ENCODE results near the gene HDAC4.

Gene HDAC4

DNA sequence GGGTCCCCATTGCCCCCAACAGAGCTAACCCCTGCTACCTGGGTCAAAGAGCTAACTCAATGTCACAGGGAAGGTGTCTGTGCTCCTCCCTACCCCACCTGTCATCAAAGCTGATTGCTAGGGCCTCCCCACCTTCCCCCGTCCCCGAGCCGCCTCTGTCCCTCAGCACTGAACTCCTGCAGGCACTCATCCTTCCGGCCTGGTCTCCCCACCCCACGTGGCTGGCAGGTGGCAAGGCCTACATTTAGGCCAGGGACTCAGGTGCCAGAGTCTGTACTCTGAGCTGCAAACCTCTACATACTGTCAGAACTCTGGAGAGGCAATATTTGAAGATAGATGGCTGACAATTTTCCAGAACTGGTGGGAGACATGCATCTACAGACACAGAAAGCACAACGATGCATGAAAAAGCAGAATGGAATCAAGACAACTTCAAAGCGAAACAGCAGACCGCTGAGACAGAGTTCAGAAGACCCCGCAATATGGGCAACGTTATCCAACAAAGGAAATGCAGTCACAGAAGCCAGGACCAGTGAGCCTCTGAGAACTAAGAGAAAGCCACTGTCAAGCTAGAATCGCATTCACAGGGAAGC lies 195.8 kb downstream of the HDAC4 start:
- Histone ChIP-seq H2AFZ (ENCODE audit: low read length) (no peak overlapping the region), H3K9me3 (replicated peaks; ENCODE audit: insufficient read depth, low read length) (no peaks in the 10 kb centered on the region), H3K79me2 (ENCODE audit: low read length) (peaks cover 52% of the 10 kb centered on the region), H3K4me3 (ENCODE audit: low read length) (no peak overlapping the region), H3K4me1 (ENCODE audit: low read length) (peaks cover 20% of the 10 kb centered on the region), H3K9me2 (replicated peaks; ENCODE audit: insufficient read depth, low read length) (no peaks in the 10 kb centered on the region), H3K27me3 (replicated peaks; ENCODE audit: insufficient read depth, low read length) (no peaks in the 10 kb centered on the region), H3K9ac (ENCODE audit: low read length) (no peak overlapping the region), H3K36me3 (replicated peaks; ENCODE audit: insufficient read depth, low read length) (no peaks in the 10 kb centered on the region), H3K4me2 (ENCODE audit: low read depth, low read length) (no peak overlapping the region), H4K20me1 (ENCODE audit: insufficient read depth, low read length) (no peaks in the 10 kb centered on the region), H3F3A (ENCODE audit: insufficient read depth, low read length) (peaks cover 6% of the 10 kb centered on the region), H3K27ac (ENCODE audit: low read length) (no peak overlapping the region)
- no peak for DNase-seq
- no peak for TF ChIP-seq EZH2phosphoT487 (IDR thresholded peaks at IDR 0.05; ENCODE audit: low read length)
- TF ChIP-seq EZH2 (optimal IDR thresholded peaks at IDR 0.05; ENCODE audit: low read depth, low read length): no peak
- TF ChIP-seq, protein P1, sequence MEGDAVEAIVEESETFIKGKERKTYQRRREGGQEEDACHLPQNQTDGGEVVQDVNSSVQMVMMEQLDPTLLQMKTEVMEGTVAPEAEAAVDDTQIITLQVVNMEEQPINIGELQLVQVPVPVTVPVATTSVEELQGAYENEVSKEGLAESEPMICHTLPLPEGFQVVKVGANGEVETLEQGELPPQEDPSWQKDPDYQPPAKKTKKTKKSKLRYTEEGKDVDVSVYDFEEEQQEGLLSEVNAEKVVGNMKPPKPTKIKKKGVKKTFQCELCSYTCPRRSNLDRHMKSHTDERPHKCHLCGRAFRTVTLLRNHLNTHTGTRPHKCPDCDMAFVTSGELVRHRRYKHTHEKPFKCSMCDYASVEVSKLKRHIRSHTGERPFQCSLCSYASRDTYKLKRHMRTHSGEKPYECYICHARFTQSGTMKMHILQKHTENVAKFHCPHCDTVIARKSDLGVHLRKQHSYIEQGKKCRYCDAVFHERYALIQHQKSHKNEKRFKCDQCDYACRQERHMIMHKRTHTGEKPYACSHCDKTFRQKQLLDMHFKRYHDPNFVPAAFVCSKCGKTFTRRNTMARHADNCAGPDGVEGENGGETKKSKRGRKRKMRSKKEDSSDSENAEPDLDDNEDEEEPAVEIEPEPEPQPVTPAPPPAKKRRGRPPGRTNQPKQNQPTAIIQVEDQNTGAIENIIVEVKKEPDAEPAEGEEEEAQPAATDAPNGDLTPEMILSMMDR (IDR thresholded peaks at IDR 0.05; ENCODE audit: low read length): no peak

DNA sequence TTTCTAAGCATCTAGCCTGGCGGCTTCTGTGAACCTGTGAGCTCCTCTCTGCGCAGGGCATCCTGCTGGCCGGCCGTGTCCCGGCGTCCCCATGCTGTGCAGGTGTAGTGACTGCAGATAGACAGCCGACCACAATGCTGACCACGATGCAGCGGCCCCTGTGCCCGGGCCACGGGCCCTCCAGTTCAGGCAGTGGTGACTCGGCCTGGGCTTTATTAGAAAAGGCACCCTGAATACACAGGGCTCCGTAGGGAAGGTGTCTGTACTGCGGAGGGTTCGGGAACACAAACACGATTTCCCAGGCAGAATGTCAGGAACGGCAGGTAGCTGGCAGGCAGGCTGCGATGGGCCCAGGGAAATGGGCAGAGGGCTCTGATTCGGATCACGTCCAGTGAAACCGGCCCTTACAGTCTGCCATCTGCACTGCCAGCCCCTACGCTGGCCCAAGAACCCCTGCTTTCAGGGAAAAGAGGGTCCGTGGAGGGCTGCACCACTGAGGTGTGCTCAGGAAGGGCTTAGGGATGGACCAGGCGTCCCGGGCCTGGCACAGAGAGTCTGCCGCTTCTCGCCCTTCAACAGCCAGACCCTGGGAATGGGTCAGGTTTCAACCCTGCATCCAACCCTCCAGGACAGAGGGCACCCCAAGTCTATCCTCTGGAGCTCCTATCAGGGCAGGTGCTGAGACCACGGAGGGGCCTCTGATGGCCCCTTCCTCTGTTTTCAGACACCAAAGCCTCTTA lies 196.5 kb downstream of the HDAC4 start:
- DNase-seq: no peak
- no peak overlapping the region for H3K4me2 ChIP-seq (ENCODE audit: low read depth, low read length)

DNA sequence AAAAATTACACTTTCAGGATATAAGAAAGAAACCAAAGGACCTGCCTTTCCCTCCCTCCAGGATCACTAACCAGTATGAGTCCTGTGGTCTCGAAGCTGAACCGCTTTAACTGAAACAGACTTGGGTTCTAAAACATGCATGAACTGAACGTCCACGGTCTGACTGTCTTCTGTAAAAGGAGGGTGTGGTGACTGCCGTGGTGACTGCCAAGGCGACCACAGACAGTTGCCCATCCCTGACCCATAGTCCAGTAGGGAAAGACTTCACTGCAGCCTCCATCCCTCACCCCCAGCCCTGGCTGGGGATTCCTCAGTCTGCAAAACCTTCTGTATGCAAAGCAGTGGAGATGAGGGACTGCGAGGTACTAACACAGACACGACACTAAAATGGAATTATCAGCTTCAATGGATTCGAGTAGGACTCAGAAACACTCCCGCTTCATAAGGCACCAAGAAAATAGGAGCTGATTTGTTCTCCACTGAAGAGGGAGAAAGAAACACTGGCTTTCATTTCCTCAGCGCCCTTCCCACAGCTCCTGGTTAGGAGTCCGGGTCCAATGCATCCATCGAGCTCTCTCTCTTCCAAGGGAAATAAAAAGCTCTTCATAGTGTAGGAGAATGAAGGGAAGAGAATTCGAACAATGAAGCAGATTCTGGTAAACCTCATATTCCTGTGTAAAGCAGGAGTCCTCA lies 197.2 kb downstream of the HDAC4 start:
- no peaks in the 10 kb centered on the region for H4K20me1 ChIP-seq (ENCODE audit: insufficient read depth, low read length)
- H3K27ac ChIP-seq (ENCODE audit: low read length): no peak overlapping the region
- no peaks in the 10 kb centered on the region for H3K9me3 ChIP-seq (replicated peaks; ENCODE audit: insufficient read depth, low read length)
- H2AFZ ChIP-seq (ENCODE audit: low read length): no peak overlapping the region
- peaks cover 6% of the 10 kb centered on the region for H3F3A ChIP-seq (ENCODE audit: insufficient read depth, low read length)
- no peak overlapping the region for H3K4me2 ChIP-seq (ENCODE audit: low read depth, low read length)
- H3K79me2 ChIP-seq (ENCODE audit: low read length): peaks cover 45% of the 10 kb centered on the region
- TF ChIP-seq EZH2 (optimal IDR thresholded peaks at IDR 0.05; ENCODE audit: low read depth, low read length) (no peak), EZH2phosphoT487 (IDR thresholded peaks at IDR 0.05; ENCODE audit: low read length) (no peak)
- TF ChIP-seq, protein P1 (IDR thresholded peaks at IDR 0.05; ENCODE audit: low read length): no peak
- no peaks in the 10 kb centered on the region for H3K27me3 ChIP-seq (replicated peaks; ENCODE audit: insufficient read depth, low read length)
- peaks cover 20% of the 10 kb centered on the region for H3K4me1 ChIP-seq (ENCODE audit: low read length)
- no peak overlapping the region for H3K9ac ChIP-seq (ENCODE audit: low read length)
- no peak overlapping the region for H3K4me3 ChIP-seq (ENCODE audit: low read length)
- no peaks in the 10 kb centered on the region for H3K9me2 ChIP-seq (replicated peaks; ENCODE audit: insufficient read depth, low read length)
- DNase-seq: no peak
- no peaks in the 10 kb centered on the region for H3K36me3 ChIP-seq (replicated peaks; ENCODE audit: insufficient read depth, low read length)

More for the DNA sequence above, 196.5 kb downstream of the HDAC4 start:
- Histone ChIP-seq H3K36me3 (replicated peaks; ENCODE audit: insufficient read depth, low read length) (no peaks in the 10 kb centered on the region), H3K27me3 (replicated peaks; ENCODE audit: insufficient read depth, low read length) (no peaks in the 10 kb centered on the region), H3K9me2 (replicated peaks; ENCODE audit: insufficient read depth, low read length) (no peaks in the 10 kb centered on the region), H3K9ac (ENCODE audit: low read length) (no peak overlapping the region), H3K79me2 (ENCODE audit: low read length) (peaks cover 47% of the 10 kb centered on the region), H3K27ac (ENCODE audit: low read length) (no peak overlapping the region), H3K9me3 (replicated peaks; ENCODE audit: insufficient read depth, low read length) (no peaks in the 10 kb centered on the region), H3K4me3 (ENCODE audit: low read length) (no peak overlapping the region), H3K4me1 (ENCODE audit: low read length) (peaks cover 20% of the 10 kb centered on the region), H2AFZ (ENCODE audit: low read length) (no peak overlapping the region), H3F3A (ENCODE audit: insufficient read depth, low read length) (peaks cover 6% of the 10 kb centered on the region), H4K20me1 (ENCODE audit: insufficient read depth, low read length) (no peaks in the 10 kb centered on the region)
- TF ChIP-seq EZH2 (optimal IDR thresholded peaks at IDR 0.05; ENCODE audit: low read depth, low read length) (no peak), EZH2phosphoT487 (IDR thresholded peaks at IDR 0.05; ENCODE audit: low read length) (no peak)
- TF ChIP-seq, protein P1 (IDR thresholded peaks at IDR 0.05; ENCODE audit: low read length): no peak
